Lower leg skin (tissue), 3 donors: ENCODE data around the gene SOX6.

Source experiments
- CTCF ChIP-seq, 3 donors: fragments of 450-650 bp; IDR thresholded peaks; one replicate each; pipeline ENCODE4 v1.5.1; 2016; ENCODE audit warnings: antibody characterized with exemption in 3 of 3, mild to moderate bottlenecking in 3 of 3, moderate library complexity in 2 of 3
- POLR2A ChIP-seq, 2 donors: fragments of 450-650 bp; IDR thresholded peaks; one replicate each; pipeline ENCODE4 v1.6.1; 2016 to 2017; ENCODE audit warnings: antibody characterized with exemption in 2 of 2, mild to moderate bottlenecking in 1 of 2, moderate library complexity in 1 of 2

GRCh38 chr11:16080688-16081381, 275.5 kb downstream of the SOX6 start:
- TF ChIP-seq CTCF (IDR thresholded peaks at IDR 0.05) (no peak), POLR2A (IDR thresholded peaks at IDR 0.05) (no peak)
